Peyer's patch (tissue), 4 donors: ENCODE measurements around the gene KMT2E.

Experiments used
- CTCF ChIP-seq, 6 experiments: fragments of 450-650 bp in 4 of 6; fragments of 200-600 bp in 2 of 6; sonication (generic) in 1 of 6; IDR thresholded peaks; one replicate each; pipeline ENCODE4 v1.5.1; 2017 to 2019; ENCODE audit warnings: antibody characterized with exemption in 6 of 6, mild to moderate bottlenecking in 3 of 6, moderate library complexity in 1 of 6
- POLR2A ChIP-seq, 2 donors: fragments of 450-650 bp; IDR thresholded peaks; one replicate each; pipeline ENCODE4 v1.5.1; 2017; ENCODE audit warnings: antibody characterized with exemption in 2 of 2, mild to moderate bottlenecking in 2 of 2, moderate library complexity in 2 of 2

GRCh38 chr7:105044449-105045070, 30.6 kb downstream of the KMT2E start:
- TF ChIP-seq CTCF (IDR thresholded peaks at IDR 0.05) = no peak
- TF ChIP-seq POLR2A (IDR thresholded peaks at IDR 0.05) = no peak
